Stimulated activated naive CD4-positive, alpha-beta T cell treated with Interleukin-2 at 50 U/mL for 16 hours (primary cell): ENCODE data around the gene ZNF132.
A peak's percentile ranks its signal among the peaks of the same experiment; 100 is the strongest.
"Not testable (repeated sequence)": the region's sequence is repeated elsewhere in the genome, so short reads cannot be mapped to it uniquely, and the experiment has no call there.

ENCODE experiments used
- DNase-seq: peaks from one replicate; lab custom pipeline; 2025; lab: John Stamatoyannopoulos, UW

The ZNF132 gene

GRCh38 chr19:58406818-58407657 lies 32.9 kb downstream of the ZNF132 start:
- no peak for DNase-seq

- DNase-seq: not testable (repeated sequence)
Measured at GRCh38 chr19:58403920-58404478, 36.0 kb downstream of the ZNF132 start.

GRCh38 chr19:58401840-58402421 lies 38.0 kb downstream of the ZNF132 start:
- DNase-seq: no peak

GRCh38 chr19:58400916-58401839 lies 38.8 kb downstream of the ZNF132 start:
- DNase-seq: peak; percentile 99

- no peak for DNase-seq
Measured at GRCh38 chr19:58400316-58400915, 39.5 kb downstream of the ZNF132 start.

GRCh38 chr19:58399903-58400302 lies 40.0 kb downstream of the ZNF132 start:
- DNase-seq: no peak

- no peak for DNase-seq
Measured at GRCh38 chr19:58398545-58398944, 41.4 kb downstream of the ZNF132 start.

GRCh38 chr19:58398087-58398486 lies 41.9 kb downstream of the ZNF132 start:
- DNase-seq: no peak

GRCh38 chr19:58397533-58398037 lies 42.4 kb downstream of the ZNF132 start:
- DNase-seq: no peak

GRCh38 chr19:58396691-58397532 lies 43.0 kb downstream of the ZNF132 start:
- no peak for DNase-seq

- DNase-seq: no peak
Measured at GRCh38 chr19:58395979-58396627, 43.9 kb downstream of the ZNF132 start.

GRCh38 chr19:58395220-58395978 lies 44.6 kb downstream of the ZNF132 start, which contains the start of gene RNF225:
Gene RNF225 (plus strand): TSS chr19:58395656. CDS start chr19:58396090, 434 bp downstream.
- DNase-seq: no peak

- DNase-seq: no peak
Measured at GRCh38 chr19:58394821-58395219, 45.1 kb downstream of the ZNF132 start.

- DNase-seq: no peak
Measured at GRCh38 chr19:58393725-58394033, 46.3 kb downstream of the ZNF132 start.

- no peak for DNase-seq
Measured at GRCh38 chr19:58392945-58393724, 46.8 kb downstream of the ZNF132 start.

GRCh38 chr19:58388175-58388526 lies 51.8 kb downstream of the ZNF132 start:
- no peak for DNase-seq

- no peak for DNase-seq
Measured at GRCh38 chr19:58387338-58388174, 52.4 kb downstream of the ZNF132 start.
